ENCODE measurements around the gene FAM53B. TPM values are rescaled to one million over a fixed set of nuclear protein-coding genes. Genes with fewer than 3 reads are reported as not detected.

Gene FAM53B
- total RNA-seq, 1 donor from 2014 or later: 53.4 TPM

GRCh38 chr10:124745673-124746072 is 1.5 kb upstream of the FAM53B start:
- H3K27ac ChIP-seq (replicated peaks): peak overlapping the region; percentile 93
- peaks cover 45% of the 10 kb centered on the region for H3K4me1 ChIP-seq
- no peaks in the 10 kb centered on the region for H3K9me3 ChIP-seq (replicated peaks)
- intact Hi-C loops (cut with micrococcal nuclease): loop anchor here (5.0 kb wide), 1 partner anchor 203 kb away; no protein-coding TSS in a partner anchor
- no peak for DNase-seq
- no peak overlapping the region for H3K4me3 ChIP-seq
- H3K36me3 ChIP-seq: peaks cover 16% of the 10 kb centered on the region
- H3K27me3 ChIP-seq (ENCODE audit: low read depth): no peaks in the 10 kb centered on the region
- TF ChIP-seq, protein P1, sequence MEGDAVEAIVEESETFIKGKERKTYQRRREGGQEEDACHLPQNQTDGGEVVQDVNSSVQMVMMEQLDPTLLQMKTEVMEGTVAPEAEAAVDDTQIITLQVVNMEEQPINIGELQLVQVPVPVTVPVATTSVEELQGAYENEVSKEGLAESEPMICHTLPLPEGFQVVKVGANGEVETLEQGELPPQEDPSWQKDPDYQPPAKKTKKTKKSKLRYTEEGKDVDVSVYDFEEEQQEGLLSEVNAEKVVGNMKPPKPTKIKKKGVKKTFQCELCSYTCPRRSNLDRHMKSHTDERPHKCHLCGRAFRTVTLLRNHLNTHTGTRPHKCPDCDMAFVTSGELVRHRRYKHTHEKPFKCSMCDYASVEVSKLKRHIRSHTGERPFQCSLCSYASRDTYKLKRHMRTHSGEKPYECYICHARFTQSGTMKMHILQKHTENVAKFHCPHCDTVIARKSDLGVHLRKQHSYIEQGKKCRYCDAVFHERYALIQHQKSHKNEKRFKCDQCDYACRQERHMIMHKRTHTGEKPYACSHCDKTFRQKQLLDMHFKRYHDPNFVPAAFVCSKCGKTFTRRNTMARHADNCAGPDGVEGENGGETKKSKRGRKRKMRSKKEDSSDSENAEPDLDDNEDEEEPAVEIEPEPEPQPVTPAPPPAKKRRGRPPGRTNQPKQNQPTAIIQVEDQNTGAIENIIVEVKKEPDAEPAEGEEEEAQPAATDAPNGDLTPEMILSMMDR (IDR thresholded peaks at IDR 0.05; ENCODE audit: borderline replicate concordance): peak; percentile 63

DNA sequence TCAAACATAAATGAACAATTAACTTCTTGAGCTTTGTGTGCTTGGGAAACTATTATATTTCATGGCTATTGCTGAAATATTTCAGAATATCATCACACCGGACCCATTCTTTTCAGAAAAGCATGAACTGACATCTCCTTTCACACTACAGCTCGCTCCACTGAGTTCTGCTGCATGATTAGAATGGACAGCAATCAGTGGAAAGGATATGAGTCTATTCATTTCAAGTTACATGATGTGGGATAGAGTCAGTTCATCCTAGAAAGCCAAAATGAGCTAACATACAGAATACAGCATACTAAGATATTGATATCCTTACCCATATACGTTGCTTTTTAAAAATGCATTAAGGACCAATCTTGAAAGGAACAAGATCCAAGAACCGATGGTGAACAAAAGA is 1.1 kb upstream of the FAM53B start:
- TF ChIP-seq, protein P1 (IDR thresholded peaks at IDR 0.05; ENCODE audit: borderline replicate concordance): no peak

GRCh38 chr10:124743191-124744101 is 732 bp downstream of the FAM53B start:
- Histone ChIP-seq H3K36me3 (peaks cover 10% of the 10 kb centered on the region), H3K9me3 (replicated peaks) (no peaks in the 10 kb centered on the region), H3K4me1 (peaks cover 67% of the 10 kb centered on the region), H3K27ac (replicated peaks) (peak overlapping the region; percentile 93), H3K4me3 (peak overlapping the region; percentile 82), H3K27me3 (ENCODE audit: low read depth) (no peaks in the 10 kb centered on the region)
- no peak for DNase-seq
- TF ChIP-seq, protein P1 (IDR thresholded peaks at IDR 0.05; ENCODE audit: borderline replicate concordance): no peak
- intact Hi-C loops (cut with micrococcal nuclease): loop anchor here (5.0 kb wide), 2 partner anchors 41 to 116 kb away; no protein-coding TSS in a partner anchor

More for the DNA sequence above, 1.1 kb upstream of the FAM53B start:
- Histone ChIP-seq H3K9me3 (replicated peaks) (no peaks in the 10 kb centered on the region), H3K36me3 (peaks cover 14% of the 10 kb centered on the region), H3K27ac (replicated peaks) (peak overlapping the region; percentile 93), H3K4me1 (peaks cover 49% of the 10 kb centered on the region), H3K4me3 (peak overlapping the region; percentile 82), H3K27me3 (ENCODE audit: low read depth) (no peaks in the 10 kb centered on the region)
- intact Hi-C loops (cut with micrococcal nuclease): loop anchor here (5.0 kb wide), 1 partner anchor 203 kb away; no protein-coding TSS in a partner anchor
- no peak for DNase-seq

DNA sequence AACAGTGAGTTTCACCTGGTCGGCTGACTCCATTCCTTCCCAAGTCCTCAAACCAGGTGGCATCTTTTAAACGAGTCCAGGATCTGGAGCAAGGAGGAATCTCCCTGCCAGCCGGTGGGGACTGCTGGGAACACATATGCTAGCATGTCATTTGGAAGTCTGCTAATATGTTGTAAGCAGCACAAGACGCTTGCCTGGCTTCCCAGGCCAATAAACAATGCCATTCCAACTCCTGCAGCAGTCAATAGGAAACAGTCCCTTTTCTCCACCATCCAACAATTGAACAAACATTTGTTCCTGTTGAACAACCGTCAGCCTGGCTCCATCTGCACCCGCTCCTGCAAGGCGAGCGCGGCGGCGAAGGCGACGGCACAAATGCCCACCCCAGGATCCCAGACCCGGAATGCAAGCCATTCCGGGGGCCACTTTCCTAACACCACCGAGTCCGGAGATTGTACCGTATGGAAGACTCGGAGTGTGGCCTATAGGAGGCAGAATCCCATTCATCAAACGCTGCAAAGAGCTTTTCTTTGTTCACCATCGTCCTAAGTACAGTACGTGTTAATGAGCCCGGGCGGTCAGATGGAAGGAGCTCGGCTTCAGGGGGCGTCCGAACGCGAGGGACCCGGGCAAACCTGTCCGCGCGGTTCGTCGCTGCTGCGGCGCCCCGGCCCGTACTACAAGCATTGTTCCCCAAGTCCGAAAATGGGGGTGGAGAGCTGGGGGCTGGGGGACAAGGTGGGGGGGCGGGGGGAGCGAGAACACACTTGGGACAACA is 1.6 kb downstream of the FAM53B start:
- no peak for DNase-seq
- Histone ChIP-seq H3K27me3 (ENCODE audit: low read depth) (no peaks in the 10 kb centered on the region), H3K4me3 (peak overlapping the region; percentile 82), H3K9me3 (replicated peaks) (no peaks in the 10 kb centered on the region), H3K36me3 (peaks cover 3% of the 10 kb centered on the region), H3K4me1 (peaks cover 76% of the 10 kb centered on the region), H3K27ac (replicated peaks) (peak overlapping the region; percentile 93)
- TF ChIP-seq, protein P1 (IDR thresholded peaks at IDR 0.05; ENCODE audit: borderline replicate concordance): peak; percentile 29
- intact Hi-C loops (cut with micrococcal nuclease): loop anchor here (5.0 kb wide), 2 partner anchors 40 to 115 kb away; no protein-coding TSS in a partner anchor

DNA sequence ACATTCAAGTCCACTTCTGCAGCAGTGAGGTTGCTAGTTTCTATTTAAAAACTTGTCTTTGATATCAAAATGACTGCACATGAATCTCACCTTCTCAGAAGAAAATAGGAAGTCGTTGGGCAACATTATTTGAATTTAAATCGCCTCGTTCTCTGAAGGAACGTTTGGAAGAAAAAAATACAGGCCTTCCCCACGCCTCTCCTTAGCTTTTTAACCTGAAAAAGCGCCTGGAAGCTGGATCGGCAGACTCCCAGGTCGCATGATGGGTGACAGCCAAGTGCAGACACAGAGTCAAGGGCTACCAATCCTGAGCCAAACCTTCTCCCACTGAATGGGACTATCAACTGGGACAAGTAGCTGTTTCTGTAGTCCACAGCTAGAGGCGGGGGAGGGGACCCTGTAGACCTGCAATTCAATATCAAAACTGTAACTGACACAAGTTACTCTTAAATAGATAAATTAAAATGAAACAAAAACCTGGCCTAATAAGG is 2.2 kb downstream of the FAM53B start:
- no peaks in the 10 kb centered on the region for H3K36me3 ChIP-seq
- TF ChIP-seq, protein P1 (IDR thresholded peaks at IDR 0.05; ENCODE audit: borderline replicate concordance): no peak
- no peaks in the 10 kb centered on the region for H3K9me3 ChIP-seq (replicated peaks)
- peak overlapping the region; percentile 93 for H3K27ac ChIP-seq (replicated peaks)
- no peak for DNase-seq
- H3K4me3 ChIP-seq: peak overlapping the region; percentile 82
- no peaks in the 10 kb centered on the region for H3K27me3 ChIP-seq (ENCODE audit: low read depth)
- intact Hi-C loops (cut with micrococcal nuclease): loop anchor here (5.0 kb wide), 2 partner anchors 40 to 115 kb away; no protein-coding TSS in a partner anchor
- peaks cover 82% of the 10 kb centered on the region for H3K4me1 ChIP-seq
